ENCODE data around the gene SETD6. TPM values are rescaled to one million over a fixed set of nuclear protein-coding genes. Genes with fewer than 3 reads are reported as not detected.
A peak's percentile ranks its signal among the peaks of the same experiment; 100 is the strongest.

The SETD6 gene
- total and polyA plus RNA-seq, 9 of the 15 experiments (the other 6 are each of a cell fraction or from before 2014, with no cell fraction given): 9.2 to 40.9 (median 19.8) TPM

DNA sequence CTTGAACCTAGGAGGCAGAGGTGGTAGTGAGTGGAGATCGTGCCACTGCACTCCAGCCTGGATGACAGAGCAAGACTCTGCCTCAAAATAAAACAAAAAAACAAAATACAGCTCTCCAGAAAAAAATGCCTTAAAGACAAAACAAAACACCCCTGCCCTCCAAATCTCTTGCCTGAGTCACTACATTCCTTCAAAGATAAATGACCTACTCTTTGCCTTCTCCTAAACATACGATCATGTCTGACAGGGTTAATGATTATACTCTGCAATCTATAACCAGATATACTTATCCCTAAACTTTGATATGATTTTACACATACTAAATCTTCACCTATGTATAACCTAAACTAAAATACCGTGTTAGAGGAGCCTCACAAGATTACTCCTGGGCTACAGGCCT, 1.4 kb upstream of the SETD6 start:
- Histone ChIP-seq H2AFZ (ENCODE audit: low read depth, low read length) (0 out of 2 replicates have a peak overlapping the region, but pooled peaks have one; percentile 25), H3K9me1 (ENCODE audit: control insufficient read depth, insufficient read depth, low read length) (no peaks in the 10 kb centered on the region), H3K27me3 (ENCODE audit: control insufficient read depth in 2 of 2, insufficient read depth in 2 of 2, low read length in 2 of 2) (no peaks in the 10 kb centered on the region), H3K9me3 (replicated peaks; ENCODE audit: control insufficient read depth, insufficient read depth, low read depth, low read length) (no peaks in the 10 kb centered on the region), H3K4me3 (peak overlapping the region; percentile 88; the same call in 1 of the 2 replicates), H3K9ac (ENCODE audit: insufficient read depth in 1 of 2, low read depth in 2 of 2, low read length in 2 of 2) (peak overlapping the region in 1 of 2 experiments; percentile 83; a peak in 3 of 4 replicates), H4K20me1 (replicated peaks; ENCODE audit: control insufficient read depth, insufficient read depth, low read length) (peaks cover 13% of the 10 kb centered on the region), H3K4me1 (replicated peaks in 1 of 2; ENCODE audit: control insufficient read depth in 2 of 2, insufficient read depth in 2 of 2, low read length in 2 of 2) (peaks cover 4 to 44% of the 10 kb centered on the region in 2 experiments; a peak in 4 of 5 replicates), H3K4me2 (ENCODE audit: insufficient read depth, low read length) (peak overlapping the region; percentile 95), H3K79me2 (ENCODE audit: control insufficient read depth, insufficient read depth, low read length) (peaks cover 30% of the 10 kb centered on the region), H3K36me3 (ENCODE audit: control insufficient read depth, insufficient read depth, low read length) (peaks cover 26% of the 10 kb centered on the region), H3K27ac (ENCODE audit: extremely low read depth, low read depth, low read length) (peak overlapping the region; percentile 92; the same call in 2 of the 3 replicates)
- intact Hi-C loops (cut with micrococcal nuclease) (loop anchor here (2.0 kb wide), 1 partner anchor 121 kb away; no protein-coding TSS in a partner anchor), in situ Hi-C loops (cut with MboI) (no loop called here)
- no TSS peak for BruUV-seq (replicated peaks)
- CTCF ChIA-PET (ENCODE audit: low intra/inter-chr PET ratio): no interaction called here
- FAIRE-seq (no peak), DNase-seq (ENCODE audit: extremely low read depth in 1 of 4, low spot score in 3 of 4) (no peak), ATAC-seq (no peak)
- POLR2A ChIA-PET: interaction anchor here (1.3 kb wide), 1 partner anchor 122 kb away, joined by 3 read pairs; the partner anchor contains the start of gene GINS3
- no peak for TF ChIP-seq ATF1 (CRISPR knock-in tag; IDR thresholded peaks at IDR 0.05)
- no peak for TF ChIP-seq ATF1 (tag; IDR thresholded peaks at IDR 0.05)
- no peak for TF ChIP-seq NCOA6 (IDR thresholded peaks at IDR 0.05)
- TF ChIP-seq, protein P1, sequence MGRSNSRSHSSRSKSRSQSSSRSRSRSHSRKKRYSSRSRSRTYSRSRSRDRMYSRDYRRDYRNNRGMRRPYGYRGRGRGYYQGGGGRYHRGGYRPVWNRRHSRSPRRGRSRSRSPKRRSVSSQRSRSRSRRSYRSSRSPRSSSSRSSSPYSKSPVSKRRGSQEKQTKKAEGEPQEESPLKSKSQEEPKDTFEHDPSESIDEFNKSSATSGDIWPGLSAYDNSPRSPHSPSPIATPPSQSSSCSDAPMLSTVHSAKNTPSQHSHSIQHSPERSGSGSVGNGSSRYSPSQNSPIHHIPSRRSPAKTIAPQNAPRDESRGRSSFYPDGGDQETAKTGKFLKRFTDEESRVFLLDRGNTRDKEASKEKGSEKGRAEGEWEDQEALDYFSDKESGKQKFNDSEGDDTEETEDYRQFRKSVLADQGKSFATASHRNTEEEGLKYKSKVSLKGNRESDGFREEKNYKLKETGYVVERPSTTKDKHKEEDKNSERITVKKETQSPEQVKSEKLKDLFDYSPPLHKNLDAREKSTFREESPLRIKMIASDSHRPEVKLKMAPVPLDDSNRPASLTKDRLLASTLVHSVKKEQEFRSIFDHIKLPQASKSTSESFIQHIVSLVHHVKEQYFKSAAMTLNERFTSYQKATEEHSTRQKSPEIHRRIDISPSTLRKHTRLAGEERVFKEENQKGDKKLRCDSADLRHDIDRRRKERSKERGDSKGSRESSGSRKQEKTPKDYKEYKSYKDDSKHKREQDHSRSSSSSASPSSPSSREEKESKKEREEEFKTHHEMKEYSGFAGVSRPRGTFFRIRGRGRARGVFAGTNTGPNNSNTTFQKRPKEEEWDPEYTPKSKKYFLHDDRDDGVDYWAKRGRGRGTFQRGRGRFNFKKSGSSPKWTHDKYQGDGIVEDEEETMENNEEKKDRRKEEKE (IDR thresholded peaks at IDR 0.05; ENCODE audit: borderline replicate concordance in 1 of 2, control insufficient read depth in 1 of 2, low read depth in 2 of 2, low read length in 1 of 2): no peak
- no peak for TF ChIP-seq CTBP1 (IDR thresholded peaks at IDR 0.05; ENCODE audit: borderline replicate concordance)
- 13% methylated on average over 2 of the region's 3 CpGs for WGBS (ENCODE audit: insufficient coverage, low coverage, missing lambda C conversion rate)
